Measurements from ENCODE around the gene HOXB8.
A peak's percentile ranks its signal among the peaks of the same experiment; 100 is the strongest.

Gene HOXB8

GRCh38 chr17:48575673-48576478 lies 39.2 kb downstream of the HOXB8 start:
- no peak for TF ChIP-seq TARDBP (IDR thresholded peaks at IDR 0.05)
- no peak for DNase-seq (ENCODE audit: extremely low spot score)
- CTCF ChIA-PET: no interaction called here
- POLR2A ChIA-PET: interaction anchor here (0.6 to 3.4 kb wide), 4 partner anchors 9 to 21 kb away, joined by 3 to 19 read pairs (median 4); partner anchors contain the start of gene HOXB3

GRCh38 chr17:48575066-48575582 lies 40.0 kb downstream of the HOXB8 start:
- ChIA-PET CTCF (interaction anchor here (0.7 to 1.2 kb wide), 2 partner anchors 76 to 1827 kb away, joined by 3 to 4 read pairs; no protein-coding TSS in a partner anchor), POLR2A (interaction anchor here (0.9 to 1.0 kb wide), 2 partner anchors 13 to 23 kb away, joined by 3 to 4 read pairs; no protein-coding TSS in a partner anchor)
- DNase-seq (ENCODE audit: extremely low spot score): no peak
- peak; percentile 94 for TF ChIP-seq CTBP1 (IDR thresholded peaks at IDR 0.05; ENCODE audit: borderline replicate concordance)
- TF ChIP-seq ELF4 (IDR thresholded peaks at IDR 0.05): no peak
- TF ChIP-seq PKNOX1 (IDR thresholded peaks at IDR 0.05): peak; percentile 91
- TF ChIP-seq BHLHE40 (IDR thresholded peaks at IDR 0.05; ENCODE audit: borderline replicate concordance): no peak

- ChIA-PET CTCF (interaction anchor here (0.5 to 1.2 kb wide), 4 partner anchors 13 to 1827 kb away, joined by 3 to 4 read pairs (median 3); no protein-coding TSS in a partner anchor), POLR2A (interaction anchor here (0.9 to 1.0 kb wide), 2 partner anchors 12 to 24 kb away, joined by 3 to 4 read pairs; no protein-coding TSS in a partner anchor)
- no peak for DNase-seq (ENCODE audit: extremely low spot score)
- TF ChIP-seq L3MBTL2 (conservative IDR thresholded peaks at IDR 0.05) (no peak), ARNT (IDR thresholded peaks at IDR 0.05) (no peak), BHLHE40 (IDR thresholded peaks at IDR 0.05; ENCODE audit: borderline replicate concordance) (no peak), FOXK2 (IDR thresholded peaks at IDR 0.05) (no peak), SP1 (IDR thresholded peaks at IDR 0.05) (no peak), FOXA1 (IDR thresholded peaks at IDR 0.05) (no peak), ZNF384 (IDR thresholded peaks at IDR 0.05) (no peak), PKNOX1 (IDR thresholded peaks at IDR 0.05) (no peak), SUZ12 (IDR thresholded peaks at IDR 0.05) (no peak), LEF1 (IDR thresholded peaks at IDR 0.05; ENCODE audit: borderline replicate concordance) (no peak), TARDBP (IDR thresholded peaks at IDR 0.05) (no peak), HDGF (IDR thresholded peaks at IDR 0.05; ENCODE audit: borderline replicate concordance) (no peak)
Observed at GRCh38 chr17:48574505-48575065, 40.5 kb downstream of the HOXB8 start.

- TF ChIP-seq L3MBTL2 (conservative IDR thresholded peaks at IDR 0.05) (no peak), LEF1 (IDR thresholded peaks at IDR 0.05; ENCODE audit: borderline replicate concordance) (no peak), FOXM1 (IDR thresholded peaks at IDR 0.05; ENCODE audit: borderline replicate concordance) (no peak), TARDBP (IDR thresholded peaks at IDR 0.05) (no peak), HDGF (IDR thresholded peaks at IDR 0.05; ENCODE audit: borderline replicate concordance) (no peak), PKNOX1 (IDR thresholded peaks at IDR 0.05) (no peak), NFRKB (IDR thresholded peaks at IDR 0.05) (no peak), FOXK2 (IDR thresholded peaks at IDR 0.05) (no peak), SUZ12 (IDR thresholded peaks at IDR 0.05) (no peak), SP1 (IDR thresholded peaks at IDR 0.05) (no peak), FOXA1 (IDR thresholded peaks at IDR 0.05) (no peak)
- DNase-seq (ENCODE audit: extremely low spot score): no peak
- ChIA-PET POLR2A (interaction anchor here (1.3 kb wide), 1 partner anchor 15 kb away, joined by 3 read pairs; no protein-coding TSS in a partner anchor), CTCF (no interaction called here)
Observed at GRCh38 chr17:48571826-48572417, 43.2 kb downstream of the HOXB8 start.

- peak; percentile 86 for TF ChIP-seq ARNT (IDR thresholded peaks at IDR 0.05)
- no peak for TF ChIP-seq BHLHE40 (IDR thresholded peaks at IDR 0.05; ENCODE audit: borderline replicate concordance)
- TF ChIP-seq CTBP1 (IDR thresholded peaks at IDR 0.05; ENCODE audit: borderline replicate concordance): peak; percentile 99
- peak; percentile 98 for TF ChIP-seq PKNOX1 (IDR thresholded peaks at IDR 0.05)
- no peak for TF ChIP-seq L3MBTL2 (conservative IDR thresholded peaks at IDR 0.05)
- no peak for TF ChIP-seq NFRKB (IDR thresholded peaks at IDR 0.05)
- peak; percentile 89 for TF ChIP-seq LEF1 (IDR thresholded peaks at IDR 0.05; ENCODE audit: borderline replicate concordance)
- TF ChIP-seq ZNF384 (IDR thresholded peaks at IDR 0.05): no peak
- peak; percentile 74; the same call in 1 of the 2 replicates for TF ChIP-seq HDGF (IDR thresholded peaks at IDR 0.05; ENCODE audit: borderline replicate concordance)
- no peak for DNase-seq (ENCODE audit: extremely low spot score)
- ChIA-PET POLR2A (interaction anchor here (0.6 to 2.1 kb wide), 6 partner anchors 14 to 72 kb away, joined by 3 to 10 read pairs (median 4); no protein-coding TSS in a partner anchor), CTCF (no interaction called here)
Observed at GRCh38 chr17:48571024-48571818, 43.9 kb downstream of the HOXB8 start.
